ENCODE measurements around the gene FUBP3.

Gene FUBP3

DNA sequence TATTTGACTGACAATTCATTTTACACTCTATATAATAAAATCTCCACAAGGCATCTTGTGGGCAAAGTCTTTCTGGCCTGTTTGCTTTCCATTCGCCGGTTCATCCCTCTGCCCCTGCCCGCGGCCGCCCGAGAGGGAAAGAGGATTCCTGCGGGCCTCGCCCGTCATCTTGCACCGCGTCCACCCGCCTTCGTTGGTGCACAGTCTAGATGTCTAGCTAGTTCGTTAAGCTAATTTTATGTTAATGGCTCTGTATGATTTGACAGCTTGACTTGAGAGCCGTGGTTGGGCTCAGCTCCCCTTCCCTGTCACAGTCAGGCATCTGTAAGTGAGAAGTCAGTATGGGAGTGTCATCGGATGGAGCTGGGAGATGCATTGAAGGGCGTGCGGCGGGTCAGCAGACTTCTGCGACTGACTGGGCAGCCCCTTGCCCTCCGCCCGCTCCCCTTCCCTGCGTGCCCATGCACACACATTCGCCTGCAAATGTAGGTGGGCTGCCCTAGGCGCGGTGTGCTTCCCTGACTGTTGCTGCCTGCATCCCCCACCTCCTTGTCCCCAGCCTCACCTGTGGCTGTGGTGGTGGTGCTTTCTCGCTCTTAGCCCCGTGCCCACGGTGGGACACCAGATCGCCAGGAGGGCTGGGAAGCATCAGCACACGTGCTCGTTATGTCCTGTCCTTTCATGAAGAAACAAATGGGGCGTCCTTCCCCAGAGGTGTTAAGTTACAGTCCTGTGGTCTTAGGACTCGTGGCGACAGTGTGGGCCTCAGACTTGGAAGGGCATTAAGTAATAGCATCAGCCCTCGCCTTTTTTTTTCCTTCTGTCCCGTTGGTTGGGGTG is 59.1 kb downstream of the FUBP3 start:
- Histone ChIP-seq H3K4me2 (ENCODE audit: low read length) (no peak overlapping the region), H3K79me2 (ENCODE audit: low read length) (no peaks in the 10 kb centered on the region), H4K20me1 (ENCODE audit: insufficient read depth, low read length) (no peaks in the 10 kb centered on the region), H3K27me3 (ENCODE audit: low read depth, low read length) (no peaks in the 10 kb centered on the region), H3K9ac (ENCODE audit: low read length) (no peak overlapping the region), H3K27ac (ENCODE audit: low read length) (no peak overlapping the region), H3K9me3 (ENCODE audit: insufficient read depth, low read length) (no peaks in the 10 kb centered on the region), H3K4me1 (ENCODE audit: low read length) (peaks cover 19% of the 10 kb centered on the region), H3K36me3 (replicated peaks; ENCODE audit: low read depth, low read length) (peaks cover 9% of the 10 kb centered on the region), H2AFZ (ENCODE audit: low read depth, low read length) (no peak overlapping the region), H3K4me3 (ENCODE audit: low read length) (no peak overlapping the region)
- TF ChIP-seq, protein P1, sequence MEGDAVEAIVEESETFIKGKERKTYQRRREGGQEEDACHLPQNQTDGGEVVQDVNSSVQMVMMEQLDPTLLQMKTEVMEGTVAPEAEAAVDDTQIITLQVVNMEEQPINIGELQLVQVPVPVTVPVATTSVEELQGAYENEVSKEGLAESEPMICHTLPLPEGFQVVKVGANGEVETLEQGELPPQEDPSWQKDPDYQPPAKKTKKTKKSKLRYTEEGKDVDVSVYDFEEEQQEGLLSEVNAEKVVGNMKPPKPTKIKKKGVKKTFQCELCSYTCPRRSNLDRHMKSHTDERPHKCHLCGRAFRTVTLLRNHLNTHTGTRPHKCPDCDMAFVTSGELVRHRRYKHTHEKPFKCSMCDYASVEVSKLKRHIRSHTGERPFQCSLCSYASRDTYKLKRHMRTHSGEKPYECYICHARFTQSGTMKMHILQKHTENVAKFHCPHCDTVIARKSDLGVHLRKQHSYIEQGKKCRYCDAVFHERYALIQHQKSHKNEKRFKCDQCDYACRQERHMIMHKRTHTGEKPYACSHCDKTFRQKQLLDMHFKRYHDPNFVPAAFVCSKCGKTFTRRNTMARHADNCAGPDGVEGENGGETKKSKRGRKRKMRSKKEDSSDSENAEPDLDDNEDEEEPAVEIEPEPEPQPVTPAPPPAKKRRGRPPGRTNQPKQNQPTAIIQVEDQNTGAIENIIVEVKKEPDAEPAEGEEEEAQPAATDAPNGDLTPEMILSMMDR (IDR thresholded peaks at IDR 0.05; ENCODE audit: low read depth, low read length), result no peak
- no peak for TF ChIP-seq EZH2phosphoT487 (IDR thresholded peaks at IDR 0.05; ENCODE audit: low read depth)

DNA sequence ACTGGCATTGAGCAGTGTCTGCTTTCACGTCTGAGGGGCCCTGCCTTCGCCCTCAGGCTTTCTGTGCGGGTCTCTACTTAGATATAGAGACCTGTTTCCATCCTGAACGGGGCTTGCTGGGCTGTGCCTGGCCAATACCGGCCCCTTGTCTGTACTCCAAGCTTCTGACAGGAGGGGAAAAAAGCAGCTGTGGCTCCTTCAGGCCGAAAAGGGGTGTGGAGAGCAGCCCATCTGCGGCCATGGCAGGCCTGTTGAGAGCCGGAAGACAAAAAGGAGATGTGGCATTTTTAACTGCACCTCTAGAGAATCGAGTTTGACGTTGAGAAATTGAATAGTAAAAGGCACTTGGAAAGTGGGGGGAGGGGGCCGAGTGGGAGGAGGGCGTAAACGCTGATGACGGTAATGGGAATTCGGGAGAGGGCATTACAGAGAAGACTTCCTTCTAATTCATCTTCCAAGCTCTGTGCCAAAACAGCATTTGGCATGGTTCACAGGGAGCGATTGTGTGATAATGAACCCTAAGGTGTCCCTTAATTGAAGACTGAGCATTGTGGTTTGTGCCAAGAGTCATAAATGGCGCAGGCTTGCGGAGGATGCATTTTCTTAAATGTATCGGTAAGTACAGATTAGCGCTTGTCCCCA is 59.9 kb downstream of the FUBP3 start:
- Histone ChIP-seq H3K4me2 (ENCODE audit: low read length) (no peak overlapping the region), H3K9me3 (ENCODE audit: insufficient read depth, low read length) (no peaks in the 10 kb centered on the region), H2AFZ (ENCODE audit: low read depth, low read length) (no peak overlapping the region), H4K20me1 (ENCODE audit: insufficient read depth, low read length) (no peaks in the 10 kb centered on the region), H3K79me2 (ENCODE audit: low read length) (no peaks in the 10 kb centered on the region), H3K4me1 (ENCODE audit: low read length) (peaks cover 19% of the 10 kb centered on the region), H3K36me3 (replicated peaks; ENCODE audit: low read depth, low read length) (peaks cover 9% of the 10 kb centered on the region), H3K4me3 (ENCODE audit: low read length) (no peak overlapping the region), H3K27ac (ENCODE audit: low read length) (no peak overlapping the region), H3K27me3 (ENCODE audit: low read depth, low read length) (no peaks in the 10 kb centered on the region), H3K9ac (ENCODE audit: low read length) (no peak overlapping the region)
- TF ChIP-seq, protein P1 (IDR thresholded peaks at IDR 0.05; ENCODE audit: low read depth, low read length), result no peak
- no peak for TF ChIP-seq EZH2phosphoT487 (IDR thresholded peaks at IDR 0.05; ENCODE audit: low read depth)

GRCh38 chr9:130639866-130640555 is 60.6 kb downstream of the FUBP3 start:
- Histone ChIP-seq H3K9ac (ENCODE audit: low read length) (peak overlapping the region; percentile 44; the same call in 1 of the 2 replicates), H3K79me2 (ENCODE audit: low read length) (no peaks in the 10 kb centered on the region), H3K27ac (ENCODE audit: low read length) (peak overlapping the region; percentile 79), H3K9me3 (ENCODE audit: insufficient read depth, low read length) (no peaks in the 10 kb centered on the region), H3K4me1 (ENCODE audit: low read length) (peaks cover 19% of the 10 kb centered on the region), H3K27me3 (ENCODE audit: low read depth, low read length) (no peaks in the 10 kb centered on the region), H2AFZ (ENCODE audit: low read depth, low read length) (no peak overlapping the region), H3K4me3 (ENCODE audit: low read length) (0 out of 2 replicates have a peak overlapping the region, but pooled peaks have one; percentile 26), H4K20me1 (ENCODE audit: insufficient read depth, low read length) (no peaks in the 10 kb centered on the region), H3K36me3 (replicated peaks; ENCODE audit: low read depth, low read length) (peaks cover 9% of the 10 kb centered on the region), H3K4me2 (ENCODE audit: low read length) (peak overlapping the region; percentile 46)
- no peak for TF ChIP-seq EZH2phosphoT487 (IDR thresholded peaks at IDR 0.05; ENCODE audit: low read depth)
- TF ChIP-seq, protein P1 (IDR thresholded peaks at IDR 0.05; ENCODE audit: low read depth, low read length), result no peak

DNA sequence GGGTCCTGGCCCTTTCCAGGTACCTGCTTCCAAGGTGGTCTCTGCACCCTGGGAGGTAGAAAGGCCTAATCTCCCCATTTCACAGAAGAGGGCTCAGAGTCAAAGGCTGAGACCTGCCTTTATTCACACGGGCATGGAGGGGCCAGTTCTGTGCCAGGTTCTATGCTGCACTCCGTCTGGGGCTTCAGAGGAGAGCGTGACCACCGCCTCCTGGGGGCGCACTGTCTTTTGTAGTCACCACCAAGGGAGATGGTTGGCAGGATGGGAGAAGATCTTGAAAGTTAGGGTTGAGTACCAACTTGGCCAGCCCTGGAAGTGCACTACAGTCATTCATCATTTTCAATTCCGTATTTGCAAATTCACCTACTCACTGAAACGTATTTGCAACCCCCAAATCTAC is 61.3 kb downstream of the FUBP3 start:
- no peak overlapping the region for H2AFZ ChIP-seq (ENCODE audit: low read depth, low read length)
- peak overlapping the region; percentile 79 for H3K27ac ChIP-seq (ENCODE audit: low read length)
- TF ChIP-seq, protein P1 (IDR thresholded peaks at IDR 0.05; ENCODE audit: low read depth, low read length), result peak; percentile 90
- TF ChIP-seq EZH2phosphoT487 (IDR thresholded peaks at IDR 0.05; ENCODE audit: low read depth), result no peak
- peaks cover 19% of the 10 kb centered on the region for H3K4me1 ChIP-seq (ENCODE audit: low read length)
- no peaks in the 10 kb centered on the region for H4K20me1 ChIP-seq (ENCODE audit: insufficient read depth, low read length)
- no peaks in the 10 kb centered on the region for H3K27me3 ChIP-seq (ENCODE audit: low read depth, low read length)
- peak overlapping the region; percentile 46 for H3K4me2 ChIP-seq (ENCODE audit: low read length)
- no peaks in the 10 kb centered on the region for H3K9me3 ChIP-seq (ENCODE audit: insufficient read depth, low read length)
- H3K79me2 ChIP-seq (ENCODE audit: low read length), result no peaks in the 10 kb centered on the region
- peaks cover 9% of the 10 kb centered on the region for H3K36me3 ChIP-seq (replicated peaks; ENCODE audit: low read depth, low read length)
- H3K9ac ChIP-seq (ENCODE audit: low read length), result peak overlapping the region; percentile 44; the same call in 1 of the 2 replicates
- 0 out of 2 replicates have a peak overlapping the region, but pooled peaks have one; percentile 26 for H3K4me3 ChIP-seq (ENCODE audit: low read length)
